Endothelial cell of umbilical vein (primary cell): ENCODE results near the gene XDH. TPM values are rescaled to one million over a fixed set of nuclear protein-coding genes. Genes with fewer than 3 reads are reported as not detected.

ENCODE experiments used
- BruUV-seq: library from RNA; stranded (reverse); fragments of 400-500 nt; replicated peaks from 2 replicates; lab custom pipeline; 2021; lab: Mats Ljungman, UMichigan
- CTCF ChIA-PET: fragments of 300-600, 350-600 bp; sonication (Branson Sonifier 250); formaldehyde crosslinking; loops from one replicate; lab custom pipeline; 2021; ENCODE audit warnings: antibody characterized with exemption, inconsistent platforms; lab: Charles Lee
- POLR2A ChIA-PET: fragments of 300-600, 350-600 bp; sonication (Branson Sonifier 250); formaldehyde crosslinking; loops from one replicate; lab custom pipeline; 2021; ENCODE audit warnings: antibody characterized with exemption, inconsistent platforms; lab: Charles Lee
- DNase-seq: peaks from one replicate; pipeline ENCODE4 v3.0.0-alpha.2; 2011; ENCODE audit warnings: low read depth, low spot score
- FAIRE-seq: peaks from 2 replicates; lab custom pipeline; 2011; peaks lifted over from hg19 to GRCh38; lab: Jason Lieb, UNC
- H2AFZ ChIP-seq: 2 replicates; pipeline ENCODE4 v1.6.0; 2012; ENCODE audit warnings: low read depth, low read length, control low read depth, inconsistent platforms
- H3K27ac ChIP-seq: 2 replicates; pipeline ENCODE4 v1.5.1; 2011; ENCODE audit warnings: low read depth, mild to moderate bottlenecking, control low read depth, low read length, moderate library complexity; ENCODE audit not compliant: insufficient read depth
- H3K27me3 ChIP-seq, 2 experiments: 2 replicates each; pipeline versions ENCODE4 v1.6.0 to v1.6.1; 2011; ENCODE audit warnings: low read length in 2 of 2, mixed read lengths in 1 of 2; ENCODE audit not compliant: control insufficient read depth in 2 of 2, insufficient read depth in 2 of 2
- H3K36me3 ChIP-seq, 2 experiments: 2 replicates in 1 of 2; 3 replicates in 1 of 2; pipeline ENCODE4 v1.5.1; 2011; ENCODE audit warnings: low read length in 2 of 2, mild to moderate bottlenecking in 1 of 2, moderate library complexity in 1 of 2; ENCODE audit not compliant: control insufficient read depth in 2 of 2, insufficient read depth in 2 of 2; ENCODE audit errors: extremely low read depth in 1 of 2
- H3K4me1 ChIP-seq: 3 replicates; pipeline ENCODE4 v1.5.1; 2011; ENCODE audit warnings: mild to moderate bottlenecking, low read length; ENCODE audit not compliant: control insufficient read depth, insufficient read depth; ENCODE audit errors: extremely low read depth
- H3K4me2 ChIP-seq: 2 replicates; pipeline ENCODE4 v1.6.1; 2011; ENCODE audit warnings: low read length, control low read depth, mixed read lengths; ENCODE audit not compliant: insufficient read depth
- H3K4me3 ChIP-seq, 3 experiments: fragments of 200-600 bp in 1 of 3; sonication (generic), shearing (Covaris generic) in 1 of 3; replicated peaks in 1 of 3; 2 replicates each; pipeline ENCODE4 v1.5.1; 2011 to 2016; ENCODE audit warnings: control low read depth in 3 of 3, low read length in 3 of 3, mild to moderate bottlenecking in 2 of 3, inconsistent platforms in 1 of 3, low read depth in 1 of 3, moderate library complexity in 1 of 3; ENCODE audit not compliant: insufficient read depth in 1 of 3
- H3K79me2 ChIP-seq: 2 replicates; pipeline ENCODE4 v1.6.0; 2012; ENCODE audit warnings: low read length, inconsistent platforms; ENCODE audit not compliant: control insufficient read depth, insufficient read depth
- H3K9ac ChIP-seq: replicated peaks from 2 replicates; pipeline ENCODE3; 2011; ENCODE audit warnings: low read length, control low read depth; ENCODE audit not compliant: insufficient read depth; ENCODE audit errors: extremely low read depth
- H3K9me1 ChIP-seq: replicated peaks from 3 replicates; pipeline ENCODE4 v1.6.0; 2011; ENCODE audit warnings: mild to moderate bottlenecking, low read length; ENCODE audit not compliant: control insufficient read depth, insufficient read depth; ENCODE audit errors: extremely low read depth
- H3K9me3 ChIP-seq: replicated peaks from 2 replicates; pipeline ENCODE4 v1.5.1; 2012; ENCODE audit warnings: low read length, inconsistent platforms; ENCODE audit not compliant: control insufficient read depth, insufficient read depth
- H4K20me1 ChIP-seq: replicated peaks from 2 replicates; pipeline ENCODE3; 2011; ENCODE audit warnings: mild to moderate bottlenecking, low read length; ENCODE audit not compliant: control insufficient read depth, insufficient read depth; ENCODE audit errors: extremely low read depth
- CTCF ChIP-seq, 2 donors: IDR thresholded peaks; 1 replicate in 1 of 2; 2 replicates in 1 of 2; pipeline ENCODE4 v1.5.1; 2011; ENCODE audit warnings: low read length in 2 of 2, mild to moderate bottlenecking in 2 of 2, moderate library complexity in 2 of 2, control low read depth in 1 of 2, inconsistent platforms in 1 of 2, low read depth in 1 of 2; ENCODE audit not compliant: insufficient read depth in 1 of 2; ENCODE audit errors: extremely low read depth in 1 of 2
- EZH2 ChIP-seq: IDR thresholded peaks from 2 replicates; pipeline ENCODE4 v1.6.1; 2012; ENCODE audit warnings: borderline replicate concordance, low read depth, mild to moderate bottlenecking, moderate library complexity, low read length, inconsistent platforms; ENCODE audit not compliant: severe bottlenecking
- FOS ChIP-seq: IDR thresholded peaks from 2 replicates; pipeline ENCODE4 v1.6.1; 2011; ENCODE audit warnings: mild to moderate bottlenecking, low read length, moderate library complexity, borderline replicate concordance; ENCODE audit not compliant: insufficient read depth
- GATA2 ChIP-seq: IDR thresholded peaks from 2 replicates; pipeline ENCODE4 v1.7.0; 2011; ENCODE audit warnings: low read depth, mild to moderate bottlenecking, moderate library complexity, mixed read lengths, low read length; ENCODE audit not compliant: insufficient read length, insufficient read depth
- JUN ChIP-seq: IDR thresholded peaks from 2 replicates; pipeline ENCODE4 v1.6.1; 2011; ENCODE audit warnings: borderline replicate concordance, low read depth; ENCODE audit not compliant: insufficient read length, insufficient read depth
- MAX ChIP-seq: IDR thresholded peaks from 2 replicates; pipeline ENCODE4 v1.6.1; 2011; ENCODE audit not compliant: insufficient read depth, insufficient read length
- MYC ChIP-seq: IDR thresholded peaks from one replicate; pipeline ENCODE4 v1.6.1; 2011; ENCODE audit warnings: mild to moderate bottlenecking, low read depth, low read length
- POLR2A ChIP-seq: IDR thresholded peaks from 2 replicates; pipeline ENCODE4 v1.6.1; 2012; ENCODE audit warnings: low read depth, mild to moderate bottlenecking, control low read depth, low read length
- POLR2AphosphoS5 ChIP-seq: IDR thresholded peaks from 2 replicates; pipeline ENCODE4 v1.6.1; 2012; ENCODE audit warnings: low read depth, mild to moderate bottlenecking, control low read depth, low read length, moderate library complexity; ENCODE audit not compliant: insufficient read depth
- dilution Hi-C: fragments of 300-500 bp; cut with MboI; formaldehyde crosslinking; loops from one replicate; pipeline ENCODE4 v1.15.0; 2019; ENCODE audit warnings: low sequenced_read_pairs; ENCODE audit not compliant: extremely low pct_ligation_motif_present
- intact Hi-C: fragments of 100-400 bp; cut with micrococcal nuclease; formaldehyde crosslinking; loops from one replicate; pipeline ENCODE4 v1.10.0; 2022
- polyA plus RNA-seq, 4 experiments: library from polyadenylated mRNA; depleted of rRNA in 3 of 4; stranded (reverse) in 3 of 4; unstranded in 1 of 4; fragments of >200 nt; gene quantifications; 2 replicates each; pipeline versions ENCODE4 v1.2.1 to v1.2.3, GENCODE V29; 2011 to 2012; ENCODE audit warnings: missing spikeins in 1 of 4
- total RNA-seq: library from RNA; stranded (reverse); gene quantifications from 2 replicates; pipeline ENCODE4 v1.2.3, GENCODE V29; 2021

The XDH gene
- total and polyA plus RNA-seq, 2 donors (not counting 3 experiments of a cell fraction or from before 2014, with no cell fraction given): not detected

- no peak overlapping the region for H2AFZ ChIP-seq
- no peak overlapping the region for H3K27ac ChIP-seq
- H3K9me3 ChIP-seq: no peaks in the 10 kb centered on the region
- no peak for FAIRE-seq
- TF ChIP-seq POLR2A (no peak), JUN (no peak), GATA2 (no peak), EZH2 (no peak), MYC (no peak), CTCF (IDR thresholded peaks at IDR 0.05; ENCODE audit: extremely low read depth in 1 of 2, insufficient read depth in 1 of 2, low read depth in 1 of 2, low read length in 2 of 2) (no peak), POLR2AphosphoS5 (no peak), MAX (no peak), FOS (no peak)
- no peaks in the 10 kb centered on the region for H3K79me2 ChIP-seq
- no peaks in the 10 kb centered on the region for H3K4me1 ChIP-seq
- H3K36me3 ChIP-seq: no peaks in the 10 kb centered on the region
- no peak overlapping the region for H3K9ac ChIP-seq
- DNase-seq: no peak
- H3K27me3 ChIP-seq: no peaks in the 10 kb centered on the region
- no peaks in the 10 kb centered on the region for H3K9me1 ChIP-seq
- dilution Hi-C loops: no loop called here
- ChIA-PET CTCF (no interaction called here), POLR2A (no interaction called here)
- H4K20me1 ChIP-seq: no peaks in the 10 kb centered on the region
- intact Hi-C loops: no loop called here
- H3K4me3 ChIP-seq: no peak overlapping the region
- no peak overlapping the region for H3K4me2 ChIP-seq
- BruUV-seq: no TSS peak
Observed at GRCh38 chr2:31404827-31405226, 9.7 kb downstream of the XDH start.
